ENCODE data around the gene HK2.

DNA sequence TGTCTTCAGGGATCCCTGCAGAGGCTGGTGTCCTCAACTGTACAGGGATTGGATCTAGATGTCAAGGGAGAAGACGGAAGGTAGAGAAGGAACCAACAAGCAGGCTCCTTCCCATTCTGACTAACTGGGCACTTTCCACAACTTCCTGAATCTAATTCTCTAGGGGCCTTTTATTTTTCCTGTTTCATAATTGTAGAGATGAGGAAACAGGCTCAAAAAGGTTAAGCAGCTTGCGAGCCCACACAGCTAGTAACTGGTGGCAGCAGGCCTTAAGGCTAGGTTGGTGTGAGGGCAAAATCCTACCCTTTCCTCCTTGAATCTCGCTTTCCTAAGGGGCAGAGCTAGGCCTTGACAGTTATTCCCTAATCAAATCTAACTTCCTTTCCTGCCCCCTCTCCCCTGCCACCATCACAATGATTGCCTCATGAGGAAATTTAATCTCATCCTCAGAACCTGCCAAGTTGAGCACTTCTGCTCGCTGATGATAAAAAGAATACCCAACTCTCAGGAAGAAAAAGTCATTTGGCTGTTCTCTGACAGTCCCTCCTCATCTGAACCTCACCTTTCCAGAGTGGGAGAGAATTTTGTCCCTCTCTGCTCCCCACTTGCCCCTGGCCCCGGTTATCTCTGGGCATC, 88.8 kb downstream of the HK2 start:
- TF ChIP-seq CTCF (IDR thresholded peaks at IDR 0.05) (no peak), POLR2A (IDR thresholded peaks at IDR 0.05) (no peak)
